HAP-1 (cell line): Measurements from ENCODE around the gene NPLOC4.

ENCODE experiments used
- DNase-seq, 2 experiments: peaks; one replicate each; pipeline ENCODE4 v3.0.0-alpha.2; 2016 to 2020; ENCODE audit warnings: low spot score in 2 of 2
- H3K27me3 ChIP-seq: fragments of 250-450 bp; sonication (Bioruptor Pico); 2 replicates; pipeline ENCODE4 v1.5.1; 2020; ENCODE audit warnings: low read depth, mild to moderate bottlenecking, moderate library complexity
- H3K36me3 ChIP-seq: fragments of 250-450 bp; sonication (Bioruptor Pico); replicated peaks from 2 replicates; pipeline ENCODE4 v1.5.1; 2020; ENCODE audit warnings: mild to moderate bottlenecking
- H3K4me1 ChIP-seq: fragments of 250-450 bp; sonication (Bioruptor Pico); 2 replicates; pipeline ENCODE4 v1.5.1; 2020; ENCODE audit warnings: mild to moderate bottlenecking
- H3K4me3 ChIP-seq: fragments of 250-450 bp; sonication (Bioruptor Pico); 2 replicates; pipeline ENCODE4 v1.5.1; 2020; ENCODE audit warnings: mild to moderate bottlenecking, moderate library complexity
- H3K9me3 ChIP-seq: fragments of 250-450 bp; sonication (Bioruptor Pico); 2 replicates; pipeline ENCODE4 v1.5.1; 2020; ENCODE audit warnings: mild to moderate bottlenecking, moderate library complexity
- in situ Hi-C: fragments of 300-500 bp; cut with MboI; formaldehyde crosslinking; loops from 3 replicates; pipeline ENCODE4 v1.14.3; 2020; ENCODE audit warnings: low sequenced_read_pairs, inconsistent platforms, mixed read lengths

NPLOC4 gene

GRCh38 chr17:81672954-81673353, 36.0 kb upstream of the NPLOC4 start:
- peaks cover 66% of the 10 kb centered on the region for H3K36me3 ChIP-seq

DNA sequence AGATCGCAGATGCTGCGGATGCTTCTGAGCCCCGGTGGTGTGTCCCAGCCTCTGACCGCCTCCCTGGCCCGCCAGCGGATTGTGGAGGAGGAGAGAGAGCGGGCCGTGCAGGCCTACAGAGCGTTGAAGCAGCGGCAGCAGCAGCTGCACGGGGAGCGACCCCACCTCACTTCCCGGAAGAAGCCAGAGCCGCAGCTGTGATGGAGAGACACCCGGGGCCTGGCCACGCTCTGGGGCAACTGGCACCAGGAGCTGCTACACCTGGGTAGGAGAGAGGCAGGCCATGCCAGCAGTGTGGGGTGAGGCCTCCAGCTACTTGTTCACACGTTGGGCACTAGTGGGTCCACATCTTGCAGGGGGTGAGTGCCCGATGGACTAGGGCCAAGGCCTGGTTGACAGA, 35.6 kb upstream of the NPLOC4 start:
- H3K27me3 ChIP-seq = no peaks in the 10 kb centered on the region
- H3K4me1 ChIP-seq = peaks cover 6% of the 10 kb centered on the region
- H3K36me3 ChIP-seq = peaks cover 71% of the 10 kb centered on the region
- no peak overlapping the region for H3K4me3 ChIP-seq
- in situ Hi-C loops = no loop called here
- DNase-seq = no peak
- no peaks in the 10 kb centered on the region for H3K9me3 ChIP-seq

More at GRCh38 chr17:81672954-81673353, 36.0 kb upstream of the NPLOC4 start:
- Histone ChIP-seq H3K4me3 (no peak overlapping the region), H3K27me3 (no peaks in the 10 kb centered on the region), H3K9me3 (no peaks in the 10 kb centered on the region), H3K4me1 (0 out of 2 replicates have a peak, but pooled peaks cover 3% of the 10 kb centered on the region)
- no peak for DNase-seq
- in situ Hi-C loops = no loop called here

DNA sequence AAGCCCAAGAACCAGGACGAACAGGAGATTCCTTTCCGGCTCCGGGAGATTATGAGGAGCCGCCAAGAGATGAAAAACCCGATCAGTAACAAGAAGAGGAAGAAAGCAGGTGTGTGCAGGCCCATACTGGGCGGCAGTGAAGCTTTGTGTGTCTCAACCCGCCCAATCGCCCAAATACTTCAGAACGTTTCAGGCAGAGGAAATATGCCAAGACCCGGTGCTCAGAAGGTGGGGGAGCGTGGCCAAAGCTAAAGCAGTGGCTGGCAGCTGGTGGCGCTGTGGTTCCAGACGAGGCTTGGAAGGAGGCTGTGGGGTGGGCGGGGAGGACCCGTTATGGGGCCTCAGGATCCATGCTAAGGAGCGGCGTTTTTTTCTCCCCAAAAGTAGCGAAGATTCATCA, 30.8 kb upstream of the NPLOC4 start:
- H3K27me3 ChIP-seq = no peaks in the 10 kb centered on the region
- H3K36me3 ChIP-seq = peaks cover 63% of the 10 kb centered on the region
- DNase-seq = peak in 1 of 2 experiments; percentile 54
- H3K4me1 ChIP-seq = peaks cover 13% of the 10 kb centered on the region
- in situ Hi-C loops = no loop called here
- H3K4me3 ChIP-seq = peak overlapping the region; percentile 87
- H3K9me3 ChIP-seq = no peaks in the 10 kb centered on the region

GRCh38 chr17:81666342-81667191, 29.7 kb upstream of the NPLOC4 start, which contains the start of the genes CCDC137 and OXLD1:
TSS of gene CCDC137 (plus strand) at chr17:81666737. CDS start at chr17:81666767, 30 bp downstream.
TSS of gene OXLD1 (minus strand) at chr17:81666605. CDS start at chr17:81666577, 28 bp downstream.
- H3K27me3 ChIP-seq = no peaks in the 10 kb centered on the region
- H3K4me3 ChIP-seq = peak within 1 kb of the TSS; percentile 87
- in situ Hi-C loops = no loop called here
- peaks cover 51% of the 10 kb centered on the region for H3K36me3 ChIP-seq
- H3K9me3 ChIP-seq = no peaks in the 10 kb centered on the region
- H3K4me1 ChIP-seq = peaks cover 13% of the 10 kb centered on the region
- peak; percentile 83 to 97 for DNase-seq

DNA sequence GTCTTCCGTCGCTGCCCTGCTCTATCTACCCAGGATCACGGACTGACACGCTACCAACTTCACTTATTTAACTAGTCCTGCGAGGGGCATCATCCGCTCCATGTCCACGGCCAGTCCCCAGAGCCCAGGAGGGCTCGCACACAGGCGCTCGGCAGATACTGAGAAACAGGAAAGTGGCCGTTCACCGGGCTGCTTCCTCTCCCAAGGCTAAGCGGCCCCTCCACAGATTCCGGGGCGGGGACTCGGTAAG, 29.1 kb upstream of the NPLOC4 start:
- H3K4me3 ChIP-seq = peak overlapping the region; percentile 87
- H3K4me1 ChIP-seq = peaks cover 13% of the 10 kb centered on the region
- no peaks in the 10 kb centered on the region for H3K9me3 ChIP-seq
- DNase-seq = no peak
- H3K36me3 ChIP-seq = peaks cover 45% of the 10 kb centered on the region
- no peaks in the 10 kb centered on the region for H3K27me3 ChIP-seq
- in situ Hi-C loops = no loop called here

GRCh38 chr17:81665205-81666091, 28.5 kb upstream of the NPLOC4 start:
- H3K4me3 ChIP-seq = peak overlapping the region; percentile 87
- H3K9me3 ChIP-seq = no peaks in the 10 kb centered on the region
- no peaks in the 10 kb centered on the region for H3K27me3 ChIP-seq
- DNase-seq = peak in 1 of 2 experiments; percentile 59
- peaks cover 13% of the 10 kb centered on the region for H3K4me1 ChIP-seq
- in situ Hi-C loops = no loop called here
- peaks cover 40% of the 10 kb centered on the region for H3K36me3 ChIP-seq

GRCh38 chr17:81664051-81664470, 27.1 kb upstream of the NPLOC4 start:
- in situ Hi-C loops = no loop called here
- Histone ChIP-seq H3K36me3 (peaks cover 26% of the 10 kb centered on the region), H3K4me3 (no peak overlapping the region), H3K4me1 (peaks cover 13% of the 10 kb centered on the region), H3K9me3 (no peaks in the 10 kb centered on the region), H3K27me3 (no peaks in the 10 kb centered on the region)
- DNase-seq = no peak

- Histone ChIP-seq H3K4me1 (peaks cover 4% of the 10 kb centered on the region), H3K9me3 (no peaks in the 10 kb centered on the region), H3K4me3 (no peak overlapping the region), H3K36me3 (peaks cover 8% of the 10 kb centered on the region; the same call in 1 of the 2 replicates), H3K27me3 (no peaks in the 10 kb centered on the region)
- in situ Hi-C loops = no loop called here
- DNase-seq = no peak
Measured at GRCh38 chr17:81662002-81662401, 25.1 kb upstream of the NPLOC4 start.

- no peak overlapping the region for H3K4me3 ChIP-seq
- H3K4me1 ChIP-seq = peaks cover 2% of the 10 kb centered on the region
- in situ Hi-C loops = no loop called here
- DNase-seq = no peak
- H3K27me3 ChIP-seq = no peaks in the 10 kb centered on the region
- H3K36me3 ChIP-seq = peaks cover 8% of the 10 kb centered on the region; the same call in 1 of the 2 replicates
- H3K9me3 ChIP-seq = no peaks in the 10 kb centered on the region
Measured at GRCh38 chr17:81660441-81660840, 23.5 kb upstream of the NPLOC4 start.

DNA sequence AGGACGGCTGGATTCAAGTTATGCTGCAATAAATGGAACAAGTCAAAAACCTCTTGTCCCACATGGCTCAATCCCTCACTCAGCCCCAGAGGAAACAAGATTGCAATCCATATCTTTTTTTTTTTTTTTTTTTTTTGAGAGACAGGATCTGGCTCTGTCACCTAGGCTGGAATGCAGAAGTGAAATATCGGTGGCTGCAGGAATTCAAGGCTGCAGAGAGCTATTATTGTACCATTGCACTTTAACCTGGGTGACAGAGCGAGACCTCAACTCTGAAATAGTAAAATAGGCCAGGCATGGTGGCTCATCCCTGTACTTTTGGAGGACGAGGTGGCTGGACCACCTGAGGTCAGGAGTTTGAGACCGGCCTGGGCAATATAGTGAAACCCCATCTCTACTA, 22.1 kb upstream of the NPLOC4 start:
- no peaks in the 10 kb centered on the region for H3K36me3 ChIP-seq
- no peaks in the 10 kb centered on the region for H3K27me3 ChIP-seq
- H3K9me3 ChIP-seq = no peaks in the 10 kb centered on the region
- in situ Hi-C loops = no loop called here
- H3K4me1 ChIP-seq = no peaks in the 10 kb centered on the region
- DNase-seq = no peak
- H3K4me3 ChIP-seq = no peak overlapping the region

- H3K27me3 ChIP-seq = no peaks in the 10 kb centered on the region
- no peaks in the 10 kb centered on the region for H3K9me3 ChIP-seq
- H3K4me3 ChIP-seq = no peak overlapping the region
- DNase-seq = no peak
- no peaks in the 10 kb centered on the region for H3K4me1 ChIP-seq
- no peaks in the 10 kb centered on the region for H3K36me3 ChIP-seq
- in situ Hi-C loops = no loop called here
Measured at GRCh38 chr17:81656835-81657234, 19.9 kb upstream of the NPLOC4 start.

DNA sequence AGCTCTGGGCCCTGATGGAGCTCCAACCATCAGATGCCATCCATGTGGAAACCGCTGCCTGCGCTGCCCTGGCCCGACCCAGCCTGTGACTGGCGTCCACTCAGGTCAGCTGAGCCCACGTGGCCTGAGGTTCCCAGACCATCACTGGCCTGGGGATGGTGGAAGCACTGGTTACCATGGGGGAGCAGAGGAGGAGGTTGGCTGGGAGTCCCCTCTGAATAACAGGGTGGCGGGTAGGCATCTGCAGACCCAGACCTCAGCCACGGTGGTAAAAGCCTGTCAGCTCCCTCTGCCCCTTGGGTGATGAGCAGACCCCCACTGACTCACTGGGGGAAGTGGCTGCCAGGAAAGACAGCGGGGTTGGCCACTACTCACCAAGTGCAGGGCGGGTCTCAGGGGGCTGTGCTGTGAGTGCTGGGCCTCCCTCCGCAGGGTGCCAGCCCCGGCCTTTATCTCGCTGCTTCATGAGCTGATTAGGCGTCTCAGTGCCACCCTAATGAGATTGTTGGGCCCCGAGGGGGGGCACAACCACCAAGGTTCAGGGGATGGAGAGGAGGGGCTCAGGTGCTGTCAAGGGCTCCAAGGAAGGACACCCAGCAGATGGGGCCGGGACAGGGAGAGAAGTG, 19.3 kb upstream of the NPLOC4 start, which contains the start of gene PDE6G:
PDE6G (minus strand) TSS at position 425 of the 626 bp plus-strand sequence. CDS start 3,237 bp downstream, outside the sequence.
- DNase-seq = no peak
- in situ Hi-C loops = no loop called here
- H3K9me3 ChIP-seq = no peaks in the 10 kb centered on the region
- H3K4me3 ChIP-seq = no peak within 1 kb of the TSS
- H3K36me3 ChIP-seq = no peaks in the 10 kb centered on the region
- H3K4me1 ChIP-seq = no peaks in the 10 kb centered on the region
- H3K27me3 ChIP-seq = no peaks in the 10 kb centered on the region

GRCh38 chr17:81655378-81656117, 18.6 kb upstream of the NPLOC4 start:
- no peaks in the 10 kb centered on the region for H3K36me3 ChIP-seq
- H3K27me3 ChIP-seq = no peaks in the 10 kb centered on the region
- no peak overlapping the region for H3K4me3 ChIP-seq
- H3K4me1 ChIP-seq = no peaks in the 10 kb centered on the region
- H3K9me3 ChIP-seq = no peaks in the 10 kb centered on the region
- no peak for DNase-seq
- in situ Hi-C loops = no loop called here
